Brain microvascular endothelial cell (primary cell): ENCODE measurements around the gene CFB.
"Not testable (repeated sequence)": the region's sequence is repeated elsewhere in the genome, so short reads cannot be mapped to it uniquely, and the experiment has no call there.

Experiments
- DNase-seq: peaks from one replicate; pipeline ENCODE4 v3.0.0-alpha.2; 2020
- H3K27ac ChIP-seq: fragments of 250-450 bp; sonication (Bioruptor Pico); 2 replicates; pipeline ENCODE4 v1.5.1; 2020; ENCODE audit warnings: mild to moderate bottlenecking, moderate library complexity
- H3K27me3 ChIP-seq: fragments of 250-450 bp; sonication (Bioruptor Pico); replicated peaks from 2 replicates; pipeline ENCODE4 v1.5.1; 2020; ENCODE audit warnings: mild to moderate bottlenecking
- H3K36me3 ChIP-seq: fragments of 250-450 bp; sonication (Bioruptor Pico); replicated peaks from 2 replicates; pipeline ENCODE4 v1.5.1; 2020; ENCODE audit warnings: mild to moderate bottlenecking
- H3K4me3 ChIP-seq: 2 replicates; pipeline ENCODE4 v1.5.1; 2011; ENCODE audit warnings: low read depth, mild to moderate bottlenecking, control low read depth, low read length, moderate library complexity
- CTCF ChIP-seq: IDR thresholded peaks from 2 replicates; pipeline ENCODE4 v1.5.1; 2011; ENCODE audit warnings: low read depth, mild to moderate bottlenecking, moderate library complexity, low read length, control low read depth, inconsistent platforms; ENCODE audit errors: missing control alignments
- in situ Hi-C: cut with HindIII; loops from 2 replicates; pipeline ENCODE4 v1.10.0; 2017; ENCODE audit warnings: low sequenced_read_pairs, low pct_ligation_motif_present

CFB gene

GRCh38 chr6:31977816-31978431, 32.0 kb downstream of the CFB start:
- Histone ChIP-seq H3K27ac (no peak overlapping the region), H3K27me3 (no peaks in the 10 kb centered on the region), H3K36me3 (peaks cover 2% of the 10 kb centered on the region), H3K4me3 (no peak overlapping the region)
- TF ChIP-seq CTCF = no peak
- in situ Hi-C loops = no loop called here
- DNase-seq = no peak

- in situ Hi-C loops = no loop called here
- Histone ChIP-seq H3K27ac (no peak overlapping the region), H3K27me3 (no peaks in the 10 kb centered on the region), H3K36me3 (peaks cover 2% of the 10 kb centered on the region), H3K4me3 (no peak overlapping the region)
- no peak for TF ChIP-seq CTCF
- DNase-seq = no peak
Measured at GRCh38 chr6:31978831-31979230, 32.9 kb downstream of the CFB start.

GRCh38 chr6:31979238-31979898, 33.5 kb downstream of the CFB start:
- Histone ChIP-seq H3K36me3 (peaks cover 2% of the 10 kb centered on the region), H3K27me3 (no peaks in the 10 kb centered on the region), H3K27ac (no peak overlapping the region), H3K4me3 (no peak overlapping the region)
- TF ChIP-seq CTCF = no peak
- no peak for DNase-seq
- in situ Hi-C loops = no loop called here

DNA sequence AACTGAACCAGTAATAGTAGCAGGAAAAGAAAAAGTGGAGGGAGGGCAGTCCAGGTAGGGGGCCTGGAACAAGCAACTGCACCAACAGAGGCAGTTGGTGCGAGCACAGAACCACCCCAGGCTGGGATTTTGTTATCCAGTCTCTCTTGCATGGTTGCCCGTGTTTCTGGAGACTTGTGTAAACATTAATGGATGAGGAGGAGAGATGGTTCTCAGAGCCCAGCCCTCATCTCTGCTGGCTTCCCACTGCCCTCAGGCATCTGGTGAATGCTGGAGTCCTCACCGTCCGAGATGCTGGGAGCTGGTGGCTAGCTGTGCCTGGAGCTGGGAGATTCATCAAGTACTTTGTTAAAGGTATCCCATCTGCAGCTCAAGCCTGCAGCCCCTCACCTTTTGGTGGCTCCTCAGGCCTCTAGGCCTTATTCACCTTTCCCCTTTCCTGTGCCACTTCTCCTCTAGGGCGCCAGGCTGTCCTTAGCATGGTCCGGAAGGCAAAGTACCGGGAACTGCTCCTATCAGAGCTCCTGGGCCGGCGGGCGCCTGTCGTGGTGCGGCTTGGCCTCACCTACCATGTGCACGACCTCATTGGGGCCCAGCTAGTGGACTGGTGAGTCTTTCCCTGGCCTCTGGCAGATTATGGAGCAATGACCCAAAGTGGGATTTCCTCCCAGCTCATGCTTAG, 34.4 kb downstream of the CFB start:
- in situ Hi-C loops, H3K27me3 ChIP-seq: not testable (repeated sequence)

GRCh38 chr6:31980998-31981397, 35.1 kb downstream of the CFB start:
- H3K27me3 ChIP-seq, H3K4me3 ChIP-seq, DNase-seq, H3K36me3 ChIP-seq, H3K27ac ChIP-seq, in situ Hi-C loops: not testable (repeated sequence)

More for the DNA sequence above, 34.4 kb downstream of the CFB start:
- H3K27ac ChIP-seq, DNase-seq, H3K36me3 ChIP-seq, H3K4me3 ChIP-seq: not testable (repeated sequence)

DNA sequence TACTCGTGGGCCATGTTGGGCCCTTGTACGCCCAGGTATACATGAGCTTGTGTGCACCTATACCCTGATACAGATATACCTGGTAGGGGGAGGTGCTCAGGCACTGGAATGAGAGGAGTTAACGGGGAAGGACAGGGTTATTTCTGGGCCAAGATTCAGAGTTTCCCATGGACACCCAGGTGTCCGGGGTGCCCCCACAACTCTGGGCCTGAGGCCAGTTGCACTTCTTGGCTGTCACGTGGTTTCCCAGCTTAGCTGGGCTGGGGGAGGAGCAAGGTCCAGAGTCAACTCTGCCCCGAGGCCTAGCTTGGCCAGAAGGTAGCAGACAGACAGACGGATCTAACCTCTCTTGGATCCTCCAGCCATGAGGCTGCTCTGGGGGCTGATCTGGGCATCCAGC, 35.8 kb downstream of the CFB start, which contains the start of gene C4A:
C4A (plus strand) TSS at position 314 of the 400 bp plus-strand sequence; CDS start at position 365, 51 bp downstream.
- in situ Hi-C loops, DNase-seq, H3K4me3 ChIP-seq, H3K27me3 ChIP-seq, H3K27ac ChIP-seq, H3K36me3 ChIP-seq: not testable (repeated sequence)

DNA sequence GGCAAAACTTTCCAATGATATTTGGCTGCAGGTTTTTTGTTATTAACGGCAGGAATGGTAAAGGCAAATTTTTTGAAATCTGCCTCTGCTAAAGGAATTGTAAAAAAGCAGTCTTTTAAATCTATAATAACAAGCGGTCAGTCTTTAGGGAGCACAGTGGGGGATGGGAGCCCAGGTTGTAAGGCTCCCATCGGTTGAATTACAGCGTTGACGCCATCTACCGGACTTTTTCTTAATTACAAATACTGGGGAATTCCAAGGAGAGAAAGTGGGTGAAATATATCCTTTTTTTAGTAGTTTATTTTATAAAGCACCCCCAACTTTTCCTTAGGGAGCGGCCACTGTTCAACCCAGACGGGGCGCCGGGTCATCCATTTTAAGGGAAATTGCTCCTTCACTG, 43.5 kb downstream of the CFB start:
- DNase-seq, H3K4me3 ChIP-seq, H3K27me3 ChIP-seq, H3K36me3 ChIP-seq, H3K27ac ChIP-seq, in situ Hi-C loops: not testable (repeated sequence)

DNA sequence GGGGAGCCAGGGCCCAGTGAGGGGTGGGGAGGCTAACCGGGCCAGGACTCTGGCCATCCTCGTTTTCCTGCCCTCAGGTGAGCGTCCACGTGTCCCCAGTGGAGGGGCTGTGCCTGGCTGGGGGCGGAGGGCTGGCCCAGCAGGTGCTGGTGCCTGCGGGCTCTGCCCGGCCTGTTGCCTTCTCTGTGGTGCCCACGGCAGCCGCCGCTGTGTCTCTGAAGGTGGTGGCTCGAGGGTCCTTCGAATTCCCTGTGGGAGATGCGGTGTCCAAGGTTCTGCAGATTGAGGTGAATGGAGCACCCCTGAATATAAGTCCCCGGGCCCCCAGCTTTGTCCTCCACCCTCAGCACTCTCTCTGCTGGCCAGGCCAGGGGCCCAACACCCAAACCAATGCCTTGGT, 48.5 kb downstream of the CFB start:
- H3K27ac ChIP-seq, H3K4me3 ChIP-seq, H3K36me3 ChIP-seq, H3K27me3 ChIP-seq, DNase-seq, in situ Hi-C loops: not testable (repeated sequence)

GRCh38 chr6:31996385-31996784, 50.5 kb downstream of the CFB start:
- in situ Hi-C loops, H3K27me3 ChIP-seq, H3K4me3 ChIP-seq, H3K27ac ChIP-seq, H3K36me3 ChIP-seq, DNase-seq: not testable (repeated sequence)
